ENCODE data around the gene SLC25A5. TPM values are rescaled to one million over a fixed set of nuclear protein-coding genes. Genes with fewer than 3 reads are reported as not detected.
A peak's percentile ranks its signal among the peaks of the same experiment; 100 is the strongest.

Gene SLC25A5
- total RNA-seq, 1 donor = 165 TPM

GRCh38 chrX:119475389-119476101 is 7.3 kb downstream of the SLC25A5 start:
- Histone ChIP-seq H3K4me1 (ENCODE audit: insufficient read depth, low read length) (peaks cover 12% of the 10 kb centered on the region), H3K4me3 (ENCODE audit: insufficient read depth, low read length) (no peak overlapping the region), H3K27me3 (ENCODE audit: insufficient read depth, low read length) (no peaks in the 10 kb centered on the region), H3K36me3 (ENCODE audit: insufficient read depth, low read length) (peaks cover 11% of the 10 kb centered on the region), H3K79me2 (ENCODE audit: insufficient read depth, low read length) (no peaks in the 10 kb centered on the region), H3K4me2 (ENCODE audit: insufficient read depth, low read length) (no peak overlapping the region), H3K9me3 (ENCODE audit: low read depth, low read length) (no peaks in the 10 kb centered on the region), H3K27ac (ENCODE audit: low read depth, low read length) (no peak overlapping the region), H4K20me1 (ENCODE audit: insufficient read depth, low read length) (peaks cover 2% of the 10 kb centered on the region), H2AFZ (ENCODE audit: low read length) (no peak overlapping the region)
- DNase-seq (ENCODE audit: insufficient read length, low spot score, missing footprints) = no peak
- TF ChIP-seq CTCF (IDR thresholded peaks at IDR 0.05; ENCODE audit: extremely low read depth, low read depth, low read length) = no peak

- Histone ChIP-seq H2AFZ (ENCODE audit: low read length) (peak overlapping the region; percentile 67), H3K36me3 (ENCODE audit: insufficient read depth, low read length) (no peaks in the 10 kb centered on the region), H3K4me3 (ENCODE audit: insufficient read depth, low read length) (peak overlapping the region; percentile 61), H3K79me2 (ENCODE audit: insufficient read depth, low read length) (no peaks in the 10 kb centered on the region), H4K20me1 (ENCODE audit: insufficient read depth, low read length) (no peaks in the 10 kb centered on the region), H3K27ac (ENCODE audit: low read depth, low read length) (peak overlapping the region; percentile 50), H3K27me3 (ENCODE audit: insufficient read depth, low read length) (no peaks in the 10 kb centered on the region), H3K9me3 (ENCODE audit: low read depth, low read length) (no peaks in the 10 kb centered on the region), H3K4me1 (ENCODE audit: insufficient read depth, low read length) (peaks cover 15% of the 10 kb centered on the region), H3K4me2 (ENCODE audit: insufficient read depth, low read length) (peak overlapping the region; percentile 77)
- TF ChIP-seq CTCF (IDR thresholded peaks at IDR 0.05; ENCODE audit: extremely low read depth, low read depth, low read length) = no peak
- peak; percentile 95 for DNase-seq (ENCODE audit: insufficient read length, low spot score, missing footprints)
These were observed 9.6 kb downstream of the SLC25A5 start for GRCh38 chrX:119477812-119478232.

GRCh38 chrX:119478504-119478903 is 10.3 kb downstream of the SLC25A5 start:
- peaks cover 15% of the 10 kb centered on the region for H3K4me1 ChIP-seq (ENCODE audit: insufficient read depth, low read length)
- H3K79me2 ChIP-seq (ENCODE audit: insufficient read depth, low read length) = no peaks in the 10 kb centered on the region
- peak overlapping the region; percentile 67 for H2AFZ ChIP-seq (ENCODE audit: low read length)
- peak overlapping the region; percentile 77 for H3K4me2 ChIP-seq (ENCODE audit: insufficient read depth, low read length)
- H3K9me3 ChIP-seq (ENCODE audit: low read depth, low read length) = no peaks in the 10 kb centered on the region
- TF ChIP-seq CTCF (IDR thresholded peaks at IDR 0.05; ENCODE audit: extremely low read depth, low read depth, low read length) = no peak
- no peaks in the 10 kb centered on the region for H3K27me3 ChIP-seq (ENCODE audit: insufficient read depth, low read length)
- H3K27ac ChIP-seq (ENCODE audit: low read depth, low read length) = peak overlapping the region; percentile 50
- H3K36me3 ChIP-seq (ENCODE audit: insufficient read depth, low read length) = no peaks in the 10 kb centered on the region
- no peak for DNase-seq (ENCODE audit: insufficient read length, low spot score, missing footprints)
- H4K20me1 ChIP-seq (ENCODE audit: insufficient read depth, low read length) = no peaks in the 10 kb centered on the region
- H3K4me3 ChIP-seq (ENCODE audit: insufficient read depth, low read length) = peak overlapping the region; percentile 61

- no peaks in the 10 kb centered on the region for H3K9me3 ChIP-seq (ENCODE audit: low read depth, low read length)
- no peak for DNase-seq (ENCODE audit: insufficient read length, low spot score, missing footprints)
- H3K4me2 ChIP-seq (ENCODE audit: insufficient read depth, low read length) = no peak overlapping the region
- H3K4me3 ChIP-seq (ENCODE audit: insufficient read depth, low read length) = no peak overlapping the region
- H3K27ac ChIP-seq (ENCODE audit: low read depth, low read length) = no peak overlapping the region
- no peaks in the 10 kb centered on the region for H3K79me2 ChIP-seq (ENCODE audit: insufficient read depth, low read length)
- H3K4me1 ChIP-seq (ENCODE audit: insufficient read depth, low read length) = peaks cover 15% of the 10 kb centered on the region
- H4K20me1 ChIP-seq (ENCODE audit: insufficient read depth, low read length) = no peaks in the 10 kb centered on the region
- H3K36me3 ChIP-seq (ENCODE audit: insufficient read depth, low read length) = no peaks in the 10 kb centered on the region
- no peaks in the 10 kb centered on the region for H3K27me3 ChIP-seq (ENCODE audit: insufficient read depth, low read length)
- no peak overlapping the region for H2AFZ ChIP-seq (ENCODE audit: low read length)
- no peak for TF ChIP-seq CTCF (IDR thresholded peaks at IDR 0.05; ENCODE audit: extremely low read depth, low read depth, low read length)
These were observed 11.6 kb downstream of the SLC25A5 start for GRCh38 chrX:119479845-119480244.
